Measurements from ENCODE around the gene IL12A.

IL12A gene

DNA sequence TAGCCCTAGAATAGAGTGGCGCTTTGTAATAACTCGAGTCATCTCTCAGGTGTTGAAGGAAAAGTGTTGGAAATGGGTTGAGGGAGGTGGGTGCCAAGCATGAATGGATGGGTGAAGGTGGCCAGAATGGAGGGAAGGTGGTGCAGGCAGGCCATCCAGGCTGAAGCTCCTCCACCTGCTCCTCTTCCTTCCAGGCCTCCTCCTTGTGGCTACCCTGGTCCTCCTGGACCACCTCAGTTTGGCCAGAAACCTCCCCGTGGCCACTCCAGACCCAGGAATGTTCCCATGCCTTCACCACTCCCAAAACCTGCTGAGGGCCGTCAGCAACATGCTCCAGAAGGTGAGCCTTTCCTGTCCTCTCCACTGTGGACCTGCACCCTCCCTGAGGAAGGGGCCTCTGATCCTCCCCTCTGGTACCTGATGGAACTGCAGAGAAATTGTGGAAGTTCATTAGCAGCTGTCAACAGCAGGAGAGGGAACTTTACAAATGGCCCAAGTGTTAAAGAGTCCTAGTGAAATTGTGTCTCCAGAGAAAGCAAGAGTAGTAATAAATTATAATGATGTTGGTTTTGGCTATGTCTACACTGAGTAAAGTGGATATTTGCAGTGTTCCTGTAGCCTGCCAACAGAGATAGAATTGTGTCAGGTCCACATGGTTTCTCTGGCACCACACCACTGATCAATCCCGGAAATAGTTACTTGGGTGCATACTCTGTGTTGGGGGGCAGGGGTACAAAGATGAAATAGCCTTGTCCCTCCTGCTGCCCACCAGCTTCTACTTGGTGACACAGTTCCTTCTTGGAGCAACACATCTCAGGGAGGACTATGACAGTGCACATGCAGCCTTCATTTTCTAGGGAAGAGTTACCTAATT lies 1.6 kb downstream of the IL12A start:
- no peak for DNase-seq (ENCODE audit: low spot score)

DNA sequence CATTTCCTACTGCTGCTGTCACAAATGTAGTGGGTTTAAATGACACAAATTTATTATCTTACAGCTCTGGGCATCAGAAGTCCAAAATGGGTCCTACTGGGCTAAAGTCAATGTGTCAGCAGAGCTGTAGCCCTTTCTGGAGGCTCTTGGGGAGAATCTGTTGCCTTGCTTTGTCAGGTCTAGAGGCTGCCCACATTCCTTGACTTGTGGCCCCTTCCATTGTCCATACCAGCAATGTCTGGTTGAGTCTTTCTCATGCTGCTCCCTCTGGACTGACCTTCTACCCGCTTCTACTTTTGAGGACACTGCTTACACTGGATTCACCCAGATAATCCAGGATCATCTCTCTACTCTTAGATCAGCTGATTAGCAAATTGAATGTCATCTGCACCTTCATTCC lies 3.0 kb downstream of the IL12A start:
- DNase-seq (ENCODE audit: low spot score), result no peak

DNA sequence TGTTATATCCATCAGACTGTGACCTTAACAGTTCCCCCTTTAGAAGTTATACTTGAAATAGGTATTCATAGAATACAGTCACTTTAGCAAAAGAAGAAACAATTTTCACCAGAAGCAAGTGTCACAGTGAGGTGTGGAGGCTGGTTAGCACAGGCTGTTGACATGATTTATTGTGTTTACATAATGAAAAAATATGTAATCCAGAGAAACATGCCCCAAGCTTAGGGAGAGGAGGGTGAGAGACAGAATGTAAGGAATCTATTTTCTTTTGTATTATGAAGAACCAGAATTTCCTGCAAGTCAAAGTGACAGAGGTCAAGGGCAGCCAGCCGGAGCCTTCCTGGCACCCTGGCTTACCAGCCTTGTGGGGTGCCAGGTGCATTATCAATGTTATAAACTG lies 4.0 kb downstream of the IL12A start:
- no peak for DNase-seq (ENCODE audit: low spot score)

DNA sequence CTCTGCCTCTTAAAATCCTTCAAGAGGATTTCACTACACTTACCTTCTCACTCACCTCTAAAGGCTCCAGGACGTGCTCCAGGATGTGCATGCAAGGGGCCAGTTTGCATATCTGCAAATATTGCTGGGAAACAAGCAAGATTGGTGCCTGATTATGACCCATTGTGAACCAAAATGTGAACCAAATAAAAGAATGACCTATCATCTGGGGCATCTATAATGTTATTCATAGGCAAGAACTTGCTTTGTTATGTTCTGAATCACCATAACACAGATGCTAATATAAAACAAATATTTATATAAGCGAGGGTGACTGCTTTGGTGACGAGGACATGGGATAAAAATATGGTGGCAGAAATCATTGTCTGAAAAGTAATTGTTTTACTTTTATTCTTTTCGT lies 5.5 kb downstream of the IL12A start:
- no peak for DNase-seq (ENCODE audit: low spot score)

DNA sequence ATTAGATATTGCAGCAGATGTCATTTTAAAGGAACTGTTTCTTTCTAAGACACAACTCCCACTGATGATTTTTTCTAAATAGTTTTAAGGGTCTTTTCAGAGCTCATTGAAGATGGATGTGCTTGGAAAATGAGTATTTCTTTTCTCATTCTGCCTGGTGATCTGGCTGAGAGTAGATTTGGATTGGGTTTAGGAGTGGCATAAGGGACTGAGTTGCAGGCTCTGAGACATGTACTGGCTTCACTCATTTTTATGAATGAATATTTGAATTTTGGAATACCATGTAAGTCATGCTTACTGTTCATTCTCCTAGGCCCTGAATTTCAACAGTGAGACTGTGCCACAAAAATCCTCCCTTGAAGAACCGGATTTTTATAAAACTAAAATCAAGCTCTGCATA lies 6.5 kb downstream of the IL12A start:
- no peak for DNase-seq (ENCODE audit: low spot score)

DNA sequence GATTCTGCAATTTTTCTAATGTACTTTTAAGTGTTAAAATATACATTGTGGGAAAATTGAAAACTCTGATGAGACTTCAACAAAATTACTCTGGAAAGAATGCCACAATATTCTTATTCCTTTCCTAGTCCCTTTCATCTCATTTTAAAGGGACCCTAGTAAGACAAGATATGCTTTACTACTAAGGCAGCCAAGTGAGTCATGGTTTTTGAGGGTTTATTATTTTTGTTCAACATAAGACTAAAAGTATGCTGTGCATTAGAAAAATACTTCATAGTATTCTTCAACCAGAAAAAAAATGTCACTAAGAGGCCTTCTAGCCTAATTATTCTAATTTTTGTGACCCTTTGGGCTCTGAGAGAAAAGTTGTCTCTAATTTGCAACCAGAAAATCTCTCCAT lies 7.4 kb downstream of the IL12A start:
- no peak for DNase-seq (ENCODE audit: low spot score)

DNA sequence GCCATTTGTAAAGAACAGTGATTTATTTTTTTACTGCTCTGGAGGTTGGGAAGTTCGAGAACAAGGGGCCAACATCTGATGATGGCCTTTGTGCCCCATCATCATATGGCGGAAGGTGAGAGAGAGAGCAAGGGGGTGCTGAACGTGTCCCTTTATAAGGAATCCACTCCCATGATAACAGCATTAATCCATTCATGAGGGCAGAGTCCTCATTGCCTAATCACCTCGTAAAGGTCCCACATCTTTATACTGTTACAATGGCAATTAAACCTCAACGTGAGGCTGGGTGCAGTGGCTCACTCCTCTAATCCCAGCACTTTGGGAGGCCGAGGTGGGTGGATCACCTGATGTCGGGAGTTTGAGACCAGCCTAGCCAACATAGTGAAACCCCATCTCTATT lies 8.3 kb downstream of the IL12A start:
- no peak for DNase-seq (ENCODE audit: low spot score)

DNA sequence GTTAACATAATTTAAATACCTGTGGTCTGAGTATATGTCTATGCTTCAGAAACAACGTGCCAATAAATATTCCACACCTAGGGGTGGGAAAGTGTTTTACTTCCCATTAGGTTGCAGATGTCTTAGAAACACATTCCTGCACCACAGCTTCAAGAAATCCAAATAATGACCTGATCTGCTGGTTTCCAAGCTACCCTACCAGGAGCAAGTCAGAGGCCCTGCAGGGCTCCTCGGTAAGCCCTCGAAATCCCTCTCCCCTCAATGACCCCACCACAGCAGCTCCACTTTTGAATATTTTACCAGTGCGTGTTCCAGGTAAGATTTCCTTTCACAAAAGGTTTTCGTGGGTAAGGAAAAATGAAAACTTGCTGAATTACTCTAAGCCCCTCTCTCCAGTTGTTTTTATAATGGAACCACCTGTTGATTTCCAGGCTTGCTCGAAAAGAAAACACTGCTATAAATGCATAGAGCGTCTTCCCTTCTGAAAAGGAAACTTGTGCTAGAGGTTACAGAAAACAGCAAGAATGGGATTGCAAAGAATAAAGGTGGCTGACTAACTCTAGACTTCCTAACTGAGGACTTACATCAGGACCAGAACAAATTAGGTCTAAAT lies 12.6 kb downstream of the IL12A start:
- no peak for DNase-seq (ENCODE audit: low spot score)

DNA sequence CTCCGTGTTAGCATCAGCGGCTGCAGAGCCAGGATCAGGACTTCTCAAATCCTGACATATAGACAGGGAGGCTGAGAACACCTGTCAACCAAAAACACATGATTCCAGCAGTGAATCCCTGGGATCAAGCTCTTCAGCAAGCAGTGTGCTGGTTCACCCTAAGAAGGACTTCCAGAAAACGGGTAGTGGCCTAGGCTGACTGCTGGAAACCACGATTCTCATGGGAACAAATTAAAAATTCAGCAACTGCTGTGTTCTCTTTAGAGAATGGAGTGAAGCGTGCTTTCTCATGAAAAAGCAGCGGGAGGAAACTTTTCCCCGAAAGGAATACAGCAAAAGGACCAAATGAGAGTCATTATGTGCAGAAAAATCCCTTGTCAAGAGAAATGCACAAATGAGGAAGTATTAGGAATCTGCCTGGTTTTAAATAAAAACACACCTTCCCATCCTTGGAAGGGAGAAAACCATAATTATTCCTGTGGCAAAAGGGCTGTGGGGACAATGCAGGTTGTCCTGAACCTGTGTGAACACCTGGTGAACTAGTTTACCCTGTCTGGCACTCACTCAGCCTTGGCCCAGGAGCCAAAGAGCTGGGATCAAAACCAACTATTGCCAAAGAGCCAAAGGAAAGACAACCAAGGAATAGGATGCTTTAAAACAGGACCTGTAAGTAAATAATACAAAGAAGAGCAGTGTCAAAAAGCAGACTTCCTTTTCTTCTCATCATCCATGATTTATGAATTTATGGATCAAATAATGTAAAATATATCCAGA lies 13.4 kb downstream of the IL12A start:
- DNase-seq (ENCODE audit: low spot score), result no peak

DNA sequence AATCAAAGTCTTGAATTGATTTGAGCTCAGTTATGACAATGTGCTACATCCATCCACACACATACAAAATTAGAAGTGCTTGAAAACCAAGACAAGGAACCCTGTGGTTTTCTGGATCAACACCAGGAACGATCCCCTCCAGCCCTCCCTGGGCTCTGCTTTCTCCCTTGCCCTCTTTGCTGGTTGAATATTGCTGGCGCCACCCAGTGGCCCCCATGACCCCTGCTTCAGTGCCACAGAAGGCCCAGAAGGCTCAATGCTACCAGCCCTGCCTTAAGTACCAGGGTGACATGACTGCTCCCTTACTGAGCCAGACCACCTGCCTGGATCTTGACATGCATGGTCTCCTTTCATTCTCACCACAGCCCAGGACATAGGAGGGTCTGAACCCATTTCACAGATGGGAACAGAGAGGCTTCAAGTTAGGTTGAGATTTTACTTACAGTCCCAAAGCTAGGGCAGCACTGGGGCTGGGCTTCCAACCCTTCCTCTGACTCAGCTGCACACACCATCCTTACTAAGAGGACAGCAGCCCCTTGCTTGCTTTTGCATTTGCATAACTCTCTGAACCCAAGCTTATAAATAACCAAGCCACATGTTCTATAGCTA lies 15.0 kb downstream of the IL12A start:
- peak; percentile 35 for DNase-seq (ENCODE audit: low spot score)

DNA sequence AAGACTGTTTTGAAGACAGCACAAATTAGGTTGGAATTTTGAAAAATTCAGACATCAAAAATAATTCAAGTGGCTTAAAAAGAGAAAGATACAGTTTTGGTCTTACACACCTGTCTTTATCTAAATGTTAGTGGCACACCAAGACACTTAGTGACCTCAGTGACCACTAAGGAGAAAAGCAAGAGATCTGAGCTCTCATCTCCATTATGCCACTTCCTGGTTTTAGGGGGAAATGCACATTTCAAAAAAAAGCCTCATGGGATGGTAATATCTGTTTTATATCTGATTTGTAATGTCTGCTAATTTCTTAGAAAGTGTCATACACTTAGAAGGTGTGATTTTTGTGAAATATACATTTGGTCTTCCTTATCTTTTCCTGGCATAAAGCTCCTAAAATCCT lies 16.4 kb downstream of the IL12A start:
- DNase-seq (ENCODE audit: low spot score), result no peak

DNA sequence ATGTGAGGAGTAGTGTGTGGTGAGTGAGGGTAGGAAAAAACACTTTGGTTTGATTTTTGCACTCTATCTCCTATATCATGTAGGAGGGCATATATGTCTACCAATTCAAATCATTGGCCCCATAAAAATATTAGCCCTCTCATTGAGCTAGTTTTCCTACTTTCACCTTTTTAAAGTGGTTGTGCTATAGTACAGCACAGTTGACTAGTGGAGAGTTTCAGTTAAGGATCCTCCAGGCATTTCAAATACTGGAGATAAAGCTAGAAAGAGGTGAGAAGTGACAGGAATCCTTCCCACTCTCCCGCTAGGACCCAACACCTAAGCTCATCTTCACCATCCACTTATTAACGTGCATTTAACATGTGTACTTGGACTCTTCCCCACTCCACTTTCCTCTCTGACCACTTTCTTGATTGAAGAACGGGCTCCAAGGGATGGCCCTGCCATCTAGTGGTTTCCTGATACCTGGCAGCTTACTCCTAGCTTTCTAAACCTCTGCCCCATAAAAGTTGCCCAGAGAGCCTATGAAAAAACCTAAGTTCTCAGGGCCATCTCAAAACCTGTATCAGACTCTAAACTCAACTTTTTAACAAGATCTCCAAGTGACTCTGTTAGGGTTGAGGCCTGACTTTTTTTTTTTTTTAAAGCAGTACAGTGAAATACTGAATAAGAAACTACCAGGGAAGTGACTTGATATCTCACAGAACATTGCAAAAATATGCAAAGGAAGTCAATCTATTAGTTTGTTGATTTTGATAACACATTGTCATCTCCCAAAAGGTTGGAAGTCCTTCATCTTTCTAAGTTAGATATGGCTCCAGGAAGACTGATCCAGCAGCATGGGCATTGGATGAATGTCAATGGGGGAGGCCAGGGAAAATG lies 17.9 kb downstream of the IL12A start:
- peak; percentile 18 for DNase-seq (ENCODE audit: low spot score)

DNA sequence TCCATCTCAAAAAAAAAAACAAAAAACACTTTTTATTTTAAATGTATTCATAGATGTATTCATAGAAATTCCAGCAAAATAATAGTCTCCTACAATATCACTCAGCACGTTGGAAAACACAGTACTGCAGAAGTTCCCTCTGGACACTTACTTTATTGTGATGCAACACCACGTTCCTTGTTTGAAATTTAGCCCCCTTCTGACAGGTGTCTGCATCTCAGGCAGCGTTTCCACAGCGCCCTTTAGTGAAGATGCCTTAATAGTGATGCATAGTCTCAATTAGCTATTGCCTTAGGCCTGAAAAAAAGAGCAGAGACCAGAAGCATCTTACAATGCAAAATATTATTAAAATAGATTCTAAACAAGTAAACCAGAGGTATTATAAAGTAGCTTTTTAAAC lies 20.3 kb downstream of the IL12A start:
- DNase-seq (ENCODE audit: low spot score), result no peak

DNA sequence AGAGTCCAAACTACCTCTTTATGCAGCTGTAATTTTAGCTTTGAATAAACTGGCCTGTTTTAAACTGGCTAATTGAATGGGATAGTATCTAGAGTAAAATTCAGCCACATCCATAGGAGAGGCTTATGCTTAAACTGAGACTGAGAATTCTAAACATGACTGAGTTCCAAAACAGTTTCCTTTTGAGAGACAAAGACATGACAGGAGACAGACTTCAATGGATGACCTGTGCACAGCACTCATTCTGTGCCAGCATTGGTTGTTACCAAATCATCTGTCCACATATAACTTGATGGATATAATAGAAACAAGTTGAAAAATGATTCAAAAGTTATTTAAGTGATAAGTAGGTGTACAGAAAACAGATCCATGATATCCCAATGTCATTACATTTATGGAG lies 20.9 kb downstream of the IL12A start:
- no peak for DNase-seq (ENCODE audit: low spot score)

DNA sequence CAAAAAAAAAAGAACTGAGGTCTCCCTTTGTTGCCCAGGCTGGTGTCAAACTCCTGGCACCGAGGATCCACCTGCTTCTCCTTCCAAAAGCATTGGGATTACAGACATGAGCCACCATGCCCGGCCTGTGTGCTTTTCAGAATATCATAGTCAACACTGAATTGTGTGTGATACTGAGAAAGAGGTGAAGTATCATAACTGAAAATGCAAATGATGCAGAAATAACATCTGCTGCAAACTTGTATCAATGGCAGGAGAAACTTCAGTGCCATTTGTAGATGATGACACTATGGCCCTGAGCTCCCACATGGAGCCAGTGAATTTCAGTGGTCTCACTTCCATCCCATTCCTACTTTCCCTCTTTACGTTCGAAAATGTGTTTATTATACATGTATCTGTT lies 21.9 kb downstream of the IL12A start:
- no peak for DNase-seq (ENCODE audit: low spot score)

DNA sequence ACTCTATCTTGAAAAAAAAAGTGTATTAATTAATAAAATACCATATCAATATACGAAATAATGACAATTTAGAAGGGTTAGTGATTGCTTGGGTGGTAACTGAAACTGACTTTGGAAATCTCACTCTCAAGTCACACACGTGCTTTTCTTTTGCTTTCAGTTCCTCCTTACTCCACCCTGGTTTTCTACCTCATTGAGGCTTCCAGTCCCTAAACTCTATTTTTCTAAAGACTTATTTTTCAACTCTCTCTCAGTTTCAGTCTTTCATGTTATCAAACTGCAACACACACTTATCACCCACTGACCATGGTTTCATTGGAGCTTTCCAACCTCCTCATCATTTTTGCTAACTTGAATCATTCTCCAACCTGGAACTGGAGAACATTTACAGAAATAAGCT lies 23.5 kb downstream of the IL12A start:
- no peak for DNase-seq (ENCODE audit: low spot score)

DNA sequence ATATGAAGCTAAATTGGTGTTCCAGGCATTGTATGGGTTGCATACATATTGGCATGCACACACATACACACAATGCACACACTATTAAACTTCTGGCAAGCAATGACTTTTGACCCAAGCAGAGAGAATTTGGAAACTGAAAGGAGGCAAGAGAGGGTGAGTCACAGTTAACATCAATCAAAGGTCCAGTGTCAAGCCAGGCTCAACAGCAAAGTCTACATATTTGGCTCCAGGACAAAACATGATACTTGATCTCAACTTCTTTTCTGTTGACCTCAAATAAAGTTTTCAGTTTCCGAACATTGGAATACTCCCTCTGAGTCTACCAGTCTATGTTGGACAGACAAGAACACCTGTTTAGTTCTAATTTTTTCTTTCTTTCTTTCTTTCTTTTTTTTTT lies 28.3 kb downstream of the IL12A start:
- DNase-seq (ENCODE audit: low spot score), result no peak

DNA sequence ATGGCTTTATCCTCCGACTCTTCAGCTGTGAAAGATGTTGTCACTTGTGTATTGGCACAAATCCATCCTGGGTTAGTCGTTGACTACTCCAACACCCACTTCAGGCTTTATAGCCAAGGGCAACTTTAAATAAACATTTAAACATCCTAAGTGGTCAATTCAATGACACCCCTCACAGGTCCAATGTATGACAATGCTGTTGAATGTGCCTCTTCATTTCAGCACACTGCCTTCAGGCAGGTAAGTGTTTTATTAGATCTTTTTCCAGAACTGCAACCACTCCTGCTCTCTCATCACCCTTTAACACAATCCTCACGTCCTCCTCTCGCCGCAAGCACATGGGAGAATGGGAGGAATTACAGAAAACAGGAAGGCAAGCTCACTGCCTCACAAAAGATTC lies 30.3 kb downstream of the IL12A start:
- DNase-seq (ENCODE audit: low spot score), result no peak

DNA sequence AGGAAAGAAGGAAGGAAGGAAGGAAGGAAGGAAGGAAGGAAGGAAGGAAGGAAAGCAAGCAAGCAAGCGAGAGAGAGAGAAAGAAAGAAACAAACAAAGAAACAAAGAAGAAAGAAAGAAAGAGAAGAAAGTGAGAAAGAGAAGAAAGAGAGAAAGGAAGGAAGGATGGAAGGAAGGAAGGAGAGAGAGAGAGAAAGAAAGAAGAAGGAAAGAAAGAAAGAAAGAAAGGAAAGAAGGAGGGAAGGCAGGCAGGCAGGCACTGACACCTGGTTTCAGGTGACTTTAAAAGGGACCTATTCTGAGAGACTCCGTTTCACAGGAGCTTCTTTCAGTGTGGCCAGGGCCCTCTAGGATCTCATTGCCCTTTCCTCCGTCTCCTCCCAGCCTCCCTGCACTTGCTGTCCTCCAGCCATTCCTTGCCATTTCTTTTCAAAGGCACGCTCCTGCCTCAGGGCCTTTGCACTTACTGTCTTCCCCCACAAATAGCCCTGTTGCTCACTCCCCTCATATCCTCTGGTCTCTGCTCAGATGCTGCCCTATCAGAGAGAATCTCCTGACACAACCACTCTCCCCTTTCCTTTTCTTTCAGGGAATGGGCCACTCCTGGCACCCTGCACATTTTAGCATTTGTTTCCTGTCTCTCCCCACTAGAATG lies 31.5 kb downstream of the IL12A start:
- DNase-seq (ENCODE audit: low spot score), result no peak

DNA sequence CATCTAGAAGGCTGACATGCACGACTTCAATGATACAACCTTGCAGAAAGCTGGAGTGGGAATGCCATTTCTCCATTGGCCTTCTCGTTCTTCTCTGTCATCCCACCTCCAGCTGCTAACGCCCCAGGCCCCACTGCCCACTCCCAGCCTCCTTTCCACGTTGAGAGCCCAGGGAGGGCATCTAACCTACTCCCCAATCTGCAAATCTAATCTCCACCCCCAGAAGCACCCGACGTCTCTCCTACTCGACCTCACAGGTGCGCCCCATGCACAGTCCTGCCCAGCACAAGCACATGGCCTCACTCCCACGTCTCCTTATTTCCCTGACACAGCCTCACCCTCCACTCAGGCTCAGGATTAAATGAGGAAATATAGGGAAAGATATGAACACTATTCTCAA lies 33.4 kb downstream of the IL12A start:
- DNase-seq (ENCODE audit: low spot score), result no peak

DNA sequence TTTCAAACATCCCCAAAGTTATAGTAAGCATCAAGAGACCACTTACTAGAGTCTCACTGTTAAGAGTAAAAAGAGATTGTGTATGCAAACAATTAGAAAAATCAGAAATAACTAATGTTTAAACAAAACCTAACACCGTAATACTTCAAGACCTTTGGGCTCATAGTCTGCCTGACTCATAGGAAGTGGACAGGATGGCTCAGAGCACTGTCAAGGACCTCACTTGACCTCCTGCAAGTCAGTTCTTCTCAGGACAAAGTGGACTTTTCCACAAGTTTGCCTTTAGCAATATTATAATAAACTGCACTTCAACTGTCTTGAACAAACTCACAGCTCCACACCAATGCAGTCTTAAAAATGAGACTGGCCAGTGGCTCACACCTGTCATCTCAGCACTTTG lies 34.8 kb downstream of the IL12A start:
- no peak for DNase-seq (ENCODE audit: low spot score)
